Cardiac septum (tissue), 1 donor: ENCODE data around the gene LNX1. TPM values are rescaled to one million over a fixed set of nuclear protein-coding genes. Genes with fewer than 3 reads are reported as not detected.

Experiments used
- DNase-seq: peaks from one replicate; pipeline ENCODE4 v3.0.0-alpha.2; 2020; ENCODE audit warnings: low spot score
- intact Hi-C: fragments of 100-400 bp; cut with DNase I; formaldehyde crosslinking; loops from one replicate; pipeline ENCODE4 v1.14.0; 2022
- total RNA-seq: library from RNA; stranded (reverse); fragmentation: NEBNext Ultra II Directional; extraction: Animal tissue kit (Norgen Biotek cat#: 25700); gene quantifications from one replicate; pipeline ENCODE4 v1.2.1, GENCODE V29; 2021
- donor health status: DM: no; HTN: no; CAD: no.

The LNX1 gene
- total RNA-seq, 1 donor from 2014 or later = 1.8 TPM

DNA sequence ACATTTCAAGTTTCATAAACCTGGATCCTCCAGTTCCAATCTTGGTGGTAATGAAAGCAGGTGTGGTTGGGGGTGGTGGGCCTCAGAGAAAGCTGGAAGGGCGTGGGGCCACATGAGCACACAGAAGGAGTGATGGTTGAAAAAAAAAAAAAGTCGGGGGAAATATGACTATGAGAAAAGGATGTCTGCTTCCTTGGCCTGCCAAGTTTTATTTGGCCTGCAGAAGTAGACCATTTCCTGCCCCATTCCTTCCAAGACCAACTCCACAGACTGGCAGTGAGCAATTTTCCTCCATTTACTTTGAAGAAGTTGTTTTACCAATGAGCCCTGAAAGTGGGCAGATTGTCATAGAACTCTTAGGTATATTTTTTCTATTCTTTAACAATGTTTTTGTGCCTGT is 43.3 kb downstream of the LNX1 start:
- intact Hi-C loops = no loop called here

DNA sequence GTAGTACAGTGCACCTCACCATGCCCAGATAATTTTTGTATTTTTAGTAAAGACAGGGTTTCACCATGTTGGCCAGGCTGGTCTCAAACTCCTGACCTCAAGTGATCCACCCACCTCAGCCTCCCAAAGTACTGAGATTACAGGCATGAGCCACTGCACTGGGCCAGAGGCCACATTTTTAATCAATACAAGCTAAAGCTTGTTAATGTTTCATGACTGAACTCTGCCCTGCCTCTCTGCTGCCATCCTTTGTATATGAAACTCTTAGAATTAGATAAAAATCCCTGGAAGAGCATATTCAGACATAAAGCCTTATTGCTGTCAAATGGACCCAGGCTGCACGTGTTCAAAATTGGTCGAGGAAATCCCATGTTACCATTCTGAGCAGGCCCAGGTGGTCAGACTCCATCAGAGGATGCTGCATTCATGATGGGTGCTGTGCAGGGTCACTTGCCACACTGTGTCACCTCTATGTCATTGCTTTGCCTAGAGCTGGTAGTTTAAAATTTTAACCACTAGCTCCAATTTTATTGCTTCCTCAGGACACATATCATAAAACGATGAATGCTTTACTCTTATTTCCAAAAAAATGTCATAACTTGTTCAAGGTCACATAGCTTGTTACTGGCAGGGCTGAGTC is 45.2 kb downstream of the LNX1 start:
- DNase-seq = no peak
- intact Hi-C loops = no loop called here

More for the DNA sequence above, 43.3 kb downstream of the LNX1 start:
- no peak for DNase-seq

DNA sequence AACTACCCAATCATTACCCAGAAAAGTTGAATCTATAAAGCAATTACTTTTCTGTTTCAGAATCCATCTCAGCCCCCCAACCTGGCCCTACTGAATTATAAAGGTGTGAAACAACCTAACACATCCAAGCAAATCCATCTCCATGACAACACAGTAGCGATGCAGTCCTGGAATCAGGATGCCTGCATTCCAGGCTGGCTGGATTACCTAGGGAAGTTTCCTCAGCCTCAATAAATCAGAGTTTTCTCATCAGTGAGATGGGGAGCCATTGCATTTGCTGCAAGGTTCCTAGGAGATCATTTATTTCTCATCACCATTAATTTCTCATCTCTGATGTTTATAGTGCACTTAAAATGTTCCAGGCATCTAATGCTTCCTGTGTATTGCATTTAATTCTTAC is 46.0 kb downstream of the LNX1 start:
- intact Hi-C loops = no loop called here
- DNase-seq = no peak

GRCh38 chr4:53543561-53543960 is 47.7 kb downstream of the LNX1 start:
- intact Hi-C loops = no loop called here
- DNase-seq = no peak

DNA sequence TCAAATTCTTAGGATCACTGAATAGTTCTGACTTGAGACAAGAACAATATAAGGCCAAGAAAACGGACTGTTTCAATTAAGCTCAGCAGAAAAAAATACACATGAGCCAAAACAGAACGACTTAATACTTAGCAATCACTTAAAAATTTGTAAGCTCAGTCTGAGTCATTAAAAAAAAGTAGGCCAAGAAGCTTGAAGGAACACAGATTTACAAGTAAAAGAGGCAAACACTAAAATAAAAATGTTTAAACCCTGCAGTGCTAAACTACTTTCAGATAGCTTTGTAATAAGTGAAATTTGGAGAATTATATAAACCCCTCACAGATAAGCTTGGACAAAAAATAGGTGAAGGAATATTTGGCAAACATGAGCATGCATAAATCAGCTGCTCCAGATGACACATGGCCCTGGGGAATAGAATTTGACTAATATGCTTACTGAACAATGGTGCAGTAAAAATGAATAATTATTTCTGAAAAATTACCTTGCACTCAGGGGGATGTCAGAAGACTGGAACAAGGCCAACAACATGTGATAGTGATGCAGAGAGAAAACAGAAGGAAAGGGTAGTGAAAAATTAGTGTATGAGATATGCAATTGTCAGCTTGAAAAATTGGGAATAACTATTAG is 49.6 kb downstream of the LNX1 start:
- intact Hi-C loops = no loop called here
- no peak for DNase-seq

DNA sequence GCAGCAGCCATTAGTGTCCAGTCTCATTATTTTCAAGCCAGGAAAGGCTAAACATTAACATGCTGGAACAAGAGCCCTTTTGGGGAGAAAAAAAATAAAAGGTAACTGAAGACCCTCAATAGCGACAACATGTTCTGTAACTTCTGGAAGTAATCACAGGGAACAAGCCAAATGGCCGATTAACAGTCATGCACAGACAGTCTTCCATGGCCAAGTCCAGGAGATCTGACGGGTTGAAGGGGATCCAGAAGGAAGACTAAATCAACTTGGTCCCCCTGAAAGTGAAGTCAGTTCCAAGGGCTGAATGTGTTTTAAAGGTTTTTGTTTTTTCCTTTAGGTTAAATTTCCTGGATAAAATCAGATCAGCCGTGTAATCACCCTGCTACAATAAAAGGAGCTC is 52.5 kb downstream of the LNX1 start:
- intact Hi-C loops = no loop called here
- no peak for DNase-seq

GRCh38 chr4:53537606-53538005 is 53.7 kb downstream of the LNX1 start:
- intact Hi-C loops = no loop called here

DNA sequence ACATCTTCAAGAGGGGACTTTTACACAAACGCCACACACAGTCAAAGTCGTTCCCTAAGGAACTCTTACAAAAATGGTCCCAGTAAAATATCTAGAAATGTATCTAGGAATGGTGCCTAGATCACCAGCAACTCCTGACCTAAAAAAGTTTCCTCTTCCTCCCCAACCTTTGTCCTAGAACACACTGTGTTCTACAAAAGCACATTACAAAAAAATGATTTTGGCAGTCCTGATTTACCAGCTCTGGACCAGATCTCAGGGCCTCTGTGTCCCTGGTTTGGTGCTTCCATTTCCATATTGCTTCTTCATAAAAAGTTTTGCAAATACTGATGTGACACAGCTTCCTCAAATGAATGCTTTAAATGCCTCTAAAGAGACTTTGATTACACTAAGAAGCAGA is 55.0 kb downstream of the LNX1 start:
- intact Hi-C loops = no loop called here
- DNase-seq = no peak

More at GRCh38 chr4:53537606-53538005, 53.7 kb downstream of the LNX1 start:
- DNase-seq = no peak

GRCh38 chr4:53535567-53535966 is 55.7 kb downstream of the LNX1 start:
- DNase-seq = no peak
- intact Hi-C loops = no loop called here

GRCh38 chr4:53534684-53535083 is 56.6 kb downstream of the LNX1 start:
- intact Hi-C loops = no loop called here
- no peak for DNase-seq

- no peak for DNase-seq
- intact Hi-C loops = no loop called here
These were observed 58.8 kb downstream of the LNX1 start for GRCh38 chr4:53532521-53532920.

DNA sequence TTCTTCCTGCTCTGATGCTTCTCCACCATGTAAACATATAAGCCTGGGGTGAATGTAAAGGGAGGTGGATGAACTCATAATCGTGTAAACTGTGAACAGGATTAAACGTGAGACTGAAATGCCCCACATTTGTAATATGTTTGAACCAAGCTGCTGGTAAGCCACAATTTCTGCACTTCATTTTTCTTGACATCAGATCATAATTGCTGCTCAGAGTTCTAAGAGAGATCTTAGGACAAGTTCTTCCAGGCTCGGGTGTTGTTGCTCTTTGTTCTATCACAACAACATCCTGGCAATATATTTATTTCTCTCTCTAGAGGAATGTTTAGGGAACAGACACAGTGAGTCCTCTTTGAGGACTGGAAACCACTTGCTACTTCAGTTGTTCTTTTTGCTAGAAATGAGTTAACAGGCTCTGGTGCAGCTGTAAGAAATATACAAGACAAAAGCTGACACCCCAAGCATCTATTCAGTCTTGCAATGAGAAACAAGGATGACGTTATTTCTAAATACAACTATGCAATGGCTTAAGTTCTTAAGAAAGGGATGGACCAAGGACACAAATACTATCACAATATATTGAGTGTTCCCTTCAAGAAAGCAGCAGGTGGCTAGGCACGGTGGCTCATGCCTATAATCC is 59.6 kb downstream of the LNX1 start:
- DNase-seq = no peak
- intact Hi-C loops = no loop called here

DNA sequence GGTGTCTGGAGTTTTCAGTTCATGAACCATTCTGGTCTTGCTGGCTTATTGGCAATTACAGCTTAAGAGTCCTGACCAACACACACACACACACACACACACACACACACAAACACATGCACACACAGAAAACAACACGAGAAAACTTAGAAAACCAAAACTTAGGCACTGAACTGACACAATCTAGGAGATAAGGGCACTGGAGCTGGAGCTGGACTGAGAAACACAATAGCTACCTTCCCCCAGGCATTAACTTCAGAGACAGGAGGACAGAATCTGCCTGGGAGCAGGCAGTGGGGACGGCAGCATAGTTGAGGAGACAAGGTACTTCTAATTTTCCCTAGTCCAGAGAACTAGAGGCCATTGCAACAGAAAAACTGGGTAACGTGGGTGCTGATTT is 62.3 kb downstream of the LNX1 start:
- intact Hi-C loops = no loop called here
- DNase-seq = no peak

DNA sequence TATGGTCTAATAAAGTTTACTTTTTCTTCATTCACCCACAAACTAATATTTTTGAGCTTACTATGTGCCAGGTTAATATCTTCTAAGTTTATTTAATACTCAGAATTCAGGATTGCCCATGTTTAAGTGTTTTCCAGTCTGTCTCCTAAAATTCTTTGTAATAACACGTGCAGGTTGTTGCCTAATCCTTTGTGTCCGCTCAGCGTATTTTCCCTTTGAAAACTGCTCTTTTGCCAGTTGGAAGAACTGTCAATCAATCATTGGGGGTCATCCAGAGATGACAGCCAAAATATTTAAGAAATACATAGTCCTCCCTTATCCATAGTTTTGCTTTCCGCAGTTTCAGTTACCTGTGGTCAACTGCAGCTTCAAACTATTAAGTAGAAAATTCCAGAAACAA is 63.4 kb downstream of the LNX1 start:
- intact Hi-C loops = no loop called here
- no peak for DNase-seq

- no peak for DNase-seq
- intact Hi-C loops = no loop called here
These were observed 64.0 kb downstream of the LNX1 start for GRCh38 chr4:53527326-53527725.

DNA sequence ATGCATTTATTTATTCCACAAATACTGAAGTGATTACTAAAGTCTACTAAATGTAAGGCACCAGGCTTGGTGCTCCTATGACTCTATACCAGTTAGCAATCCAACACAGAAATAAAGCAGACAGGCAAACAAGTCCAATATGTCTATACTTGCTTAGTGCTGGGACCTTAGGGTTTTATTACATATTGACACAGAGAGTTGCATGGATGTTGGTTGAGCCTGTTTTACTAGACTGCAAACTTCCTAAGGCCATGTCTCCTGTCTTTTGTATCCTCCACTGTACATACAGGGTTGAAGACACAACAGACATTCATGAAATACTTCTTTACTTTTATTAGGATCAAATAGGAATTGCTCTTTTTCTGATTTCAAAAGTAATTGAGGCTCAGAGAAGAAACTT is 69.0 kb downstream of the LNX1 start:
- intact Hi-C loops = no loop called here
- no peak for DNase-seq

GRCh38 chr4:53520116-53520515 is 71.2 kb downstream of the LNX1 start:
- intact Hi-C loops = no loop called here
- DNase-seq = no peak

- DNase-seq = no peak
- intact Hi-C loops = no loop called here
These were observed 72.5 kb downstream of the LNX1 start for GRCh38 chr4:53518807-53519206.

DNA sequence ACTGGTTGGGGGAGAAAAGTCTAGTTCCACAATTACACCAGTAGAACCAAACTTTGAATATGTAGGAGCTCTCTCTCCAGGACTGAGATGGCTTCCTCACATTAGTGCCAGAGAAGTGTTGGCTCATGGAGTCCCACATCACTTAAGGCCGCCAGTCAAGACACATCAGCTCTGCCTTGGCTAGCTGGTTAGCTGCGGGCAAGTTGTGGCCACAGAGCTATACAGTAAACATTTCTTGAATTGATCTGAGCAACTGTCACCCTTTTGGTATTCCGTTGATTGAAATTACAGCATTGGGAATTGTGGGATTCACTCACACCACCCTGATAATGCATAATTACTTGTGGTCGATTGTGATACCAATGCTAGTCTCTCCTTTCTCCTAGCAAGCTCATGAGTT is 76.2 kb downstream of the LNX1 start:
- DNase-seq = no peak
- intact Hi-C loops = no loop called here

DNA sequence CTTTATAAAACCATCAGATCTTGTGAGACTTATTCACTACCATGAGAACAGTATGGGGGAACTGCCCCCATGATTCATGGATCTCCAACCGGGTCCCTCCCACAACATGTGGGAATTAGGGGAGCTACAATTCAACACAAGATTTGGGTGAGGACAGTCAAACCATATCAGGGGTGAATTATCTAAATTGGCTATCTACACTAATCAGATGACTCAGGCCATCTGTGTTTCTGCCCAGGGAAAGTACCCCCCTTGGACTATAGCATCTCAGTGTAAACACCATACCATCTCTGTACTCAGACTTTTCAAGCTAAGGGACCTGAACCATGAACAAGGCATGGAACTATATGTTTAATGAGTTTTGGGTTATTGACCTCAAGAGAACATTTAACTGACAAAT is 76.8 kb downstream of the LNX1 start:
- no peak for DNase-seq
- intact Hi-C loops = no loop called here

GRCh38 chr4:53512608-53513007 is 78.7 kb downstream of the LNX1 start:
- DNase-seq = no peak
- intact Hi-C loops = no loop called here
